ENCODE measurements around the gene PLCD3. TPM values are rescaled to one million over a fixed set of nuclear protein-coding genes. Genes with fewer than 3 reads are reported as not detected.

Gene PLCD3
- total and polyA plus RNA-seq, 2 of the 13 experiments (the other 11 are each of a cell fraction or from before 2014, with no cell fraction given) = 11.3 to 39.1 TPM

DNA sequence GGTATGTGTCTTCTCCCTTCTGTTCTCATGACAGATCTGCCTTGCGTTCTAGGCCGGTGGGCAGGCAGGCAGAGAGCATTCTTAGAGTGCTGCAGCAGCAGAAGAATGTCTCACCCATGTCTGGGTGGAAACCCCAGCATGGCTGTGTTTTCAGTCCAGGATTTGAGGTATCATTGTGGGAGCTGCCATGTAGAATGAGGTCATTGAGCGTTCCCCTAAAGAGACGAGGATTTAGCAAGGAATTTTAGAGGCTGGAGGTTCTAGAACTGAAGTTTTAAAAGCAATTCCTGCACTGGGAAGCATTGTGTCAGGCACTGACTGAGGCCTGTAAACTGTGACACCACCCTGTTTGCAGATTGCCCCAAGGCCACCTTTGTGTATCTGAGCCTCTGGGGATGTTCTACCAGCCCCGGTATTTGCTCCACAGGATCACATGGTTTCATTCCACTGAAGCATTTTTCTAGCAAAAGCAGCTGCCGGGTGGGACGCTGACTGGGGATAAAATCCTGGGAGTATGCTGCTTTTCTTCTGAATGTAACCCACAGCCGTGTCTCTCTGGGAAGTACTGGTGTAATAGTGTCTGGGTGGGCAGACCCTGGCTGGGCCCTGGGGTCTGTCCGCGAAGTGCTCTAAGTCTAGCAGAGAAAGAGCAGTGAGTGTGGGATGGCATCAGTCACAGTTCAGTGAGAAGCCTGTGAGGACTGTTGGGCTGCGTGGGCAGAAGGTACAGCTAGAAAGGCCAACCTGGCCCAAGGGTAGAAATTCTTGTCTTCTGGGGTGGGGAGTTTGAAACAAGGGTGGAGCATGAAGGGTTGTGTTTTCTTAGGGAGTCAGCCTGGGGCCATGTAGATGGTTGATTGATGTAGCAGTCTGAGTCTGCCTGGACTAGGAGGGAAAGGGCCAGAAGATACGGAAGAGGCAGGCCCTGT is 30.2 kb downstream of the PLCD3 start (continued):
- TF ChIP-seq PRDM4 (CRISPR knock-in tag; IDR thresholded peaks at IDR 0.05; ENCODE audit: borderline replicate concordance) (no peak), RFX5 (IDR thresholded peaks at IDR 0.05; ENCODE audit: low read depth, low read length) (0 out of 2 replicates have a peak, but pooled peaks have one; percentile 17), ZNF354B (CRISPR knock-in tag; IDR thresholded peaks at IDR 0.05) (no peak), RCOR2 (CRISPR knock-in tag; IDR thresholded peaks at IDR 0.05) (peak; percentile 34; the same call in 1 of the 2 replicates), ZNF703 (CRISPR knock-in tag; IDR thresholded peaks at IDR 0.05; ENCODE audit: borderline replicate concordance) (no peak), HMG20A (CRISPR knock-in tag; IDR thresholded peaks at IDR 0.05; ENCODE audit: borderline replicate concordance) (peak; percentile 14; the same call in 1 of the 2 replicates), NFYC (CRISPR knock-in tag; IDR thresholded peaks at IDR 0.05) (0 out of 2 replicates have a peak, but pooled peaks have one; percentile 20), ZNF879 (CRISPR knock-in tag; IDR thresholded peaks at IDR 0.05) (no peak), ZBTB25 (CRISPR knock-in tag; IDR thresholded peaks at IDR 0.05) (peak; percentile 66; the same call in 1 of the 2 replicates), SP4 (CRISPR knock-in tag; IDR thresholded peaks at IDR 0.05) (peak; percentile 19; the same call in 1 of the 2 replicates), HCFC1 (IDR thresholded peaks at IDR 0.05; ENCODE audit: low read depth, low read length) (no peak), ZNF710 (CRISPR knock-in tag; IDR thresholded peaks at IDR 0.05; ENCODE audit: borderline replicate concordance) (no peak), KDM1A (CRISPR knock-in tag; IDR thresholded peaks at IDR 0.05) (no peak), RBAK (CRISPR knock-in tag; IDR thresholded peaks at IDR 0.05) (no peak)
- TF ChIP-seq, protein P1, sequence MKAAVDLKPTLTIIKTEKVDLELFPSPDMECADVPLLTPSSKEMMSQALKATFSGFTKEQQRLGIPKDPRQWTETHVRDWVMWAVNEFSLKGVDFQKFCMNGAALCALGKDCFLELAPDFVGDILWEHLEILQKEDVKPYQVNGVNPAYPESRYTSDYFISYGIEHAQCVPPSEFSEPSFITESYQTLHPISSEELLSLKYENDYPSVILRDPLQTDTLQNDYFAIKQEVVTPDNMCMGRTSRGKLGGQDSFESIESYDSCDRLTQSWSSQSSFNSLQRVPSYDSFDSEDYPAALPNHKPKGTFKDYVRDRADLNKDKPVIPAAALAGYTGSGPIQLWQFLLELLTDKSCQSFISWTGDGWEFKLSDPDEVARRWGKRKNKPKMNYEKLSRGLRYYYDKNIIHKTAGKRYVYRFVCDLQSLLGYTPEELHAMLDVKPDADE (CRISPR knock-in tag; IDR thresholded peaks at IDR 0.05) = no peak
- TF ChIP-seq, protein P2, sequence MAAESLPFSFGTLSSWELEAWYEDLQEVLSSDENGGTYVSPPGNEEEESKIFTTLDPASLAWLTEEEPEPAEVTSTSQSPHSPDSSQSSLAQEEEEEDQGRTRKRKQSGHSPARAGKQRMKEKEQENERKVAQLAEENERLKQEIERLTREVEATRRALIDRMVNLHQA (CRISPR knock-in tag; IDR thresholded peaks at IDR 0.05) = no peak
